Mucosa of stomach (tissue), 1 donor: ENCODE measurements around the gene SPATA31C2.
"Not testable (repeated sequence)": the region's sequence is repeated elsewhere in the genome, so short reads cannot be mapped to it uniquely, and the experiment has no call there.

ENCODE experiments used
- H3K27me3 ChIP-seq: one replicate; pipeline ENCODE4 v1.7.0; 2013; ENCODE audit warnings: mild to moderate bottlenecking, low read length; ENCODE audit not compliant: control insufficient read depth, insufficient read depth
- H3K36me3 ChIP-seq: one replicate; pipeline ENCODE4 v1.7.0; 2013; ENCODE audit warnings: low read length; ENCODE audit not compliant: control insufficient read depth, insufficient read depth
- H3K4me1 ChIP-seq: one replicate; pipeline ENCODE4 v1.7.0; 2013; ENCODE audit warnings: mild to moderate bottlenecking, low read length; ENCODE audit not compliant: control insufficient read depth, insufficient read depth
- H3K4me3 ChIP-seq: one replicate; pipeline ENCODE4 v1.7.0; 2013; ENCODE audit warnings: low read length
- H3K9ac ChIP-seq: one replicate; pipeline ENCODE4 v1.7.0; 2013; ENCODE audit warnings: mild to moderate bottlenecking, low read length, moderate library complexity
- H3K9me3 ChIP-seq: one replicate; pipeline ENCODE4 v1.7.0; 2013; ENCODE audit warnings: mild to moderate bottlenecking, low read length, moderate library complexity; ENCODE audit not compliant: control insufficient read depth
- donor health status: Pancreatic carcinoma.

SPATA31C2 gene

DNA sequence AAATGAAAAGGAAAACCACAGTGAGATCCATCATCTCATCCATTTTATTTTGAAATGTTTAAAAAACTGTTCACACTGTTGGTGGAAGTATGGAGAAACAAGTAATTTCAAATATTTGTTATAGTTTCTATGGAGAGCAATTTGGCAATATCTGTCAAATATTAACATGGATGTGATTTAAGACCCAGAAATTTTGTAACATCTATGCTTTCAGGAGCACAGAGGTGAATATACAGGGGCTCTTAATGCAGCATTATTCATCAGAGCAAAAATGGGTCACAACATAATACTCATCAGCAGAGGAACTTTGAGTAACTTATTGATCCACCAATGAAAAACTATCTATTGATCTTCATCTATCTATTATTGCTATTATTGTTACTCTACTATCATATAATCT is 31.4 kb upstream of the SPATA31C2 start:
- H3K9me3 ChIP-seq = no peaks in the 10 kb centered on the region

DNA sequence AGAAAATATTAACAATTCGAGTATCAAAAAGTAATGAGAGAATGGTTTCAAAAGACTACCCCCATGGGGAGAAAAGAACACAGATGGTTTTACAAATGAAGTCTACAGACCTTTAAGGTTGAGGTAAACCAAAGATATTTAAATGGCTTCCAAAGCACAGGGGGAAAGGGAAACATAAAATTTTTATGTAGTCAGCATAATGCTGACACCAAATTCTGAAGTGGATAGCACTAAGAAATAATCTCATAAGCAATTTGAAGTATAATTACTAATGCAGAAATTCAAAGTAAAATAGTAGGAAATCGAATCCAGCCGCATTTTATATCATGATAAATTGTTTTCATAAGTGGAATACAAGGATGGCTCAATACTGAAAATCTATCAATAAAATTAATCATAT is 30.3 kb upstream of the SPATA31C2 start:
- Histone ChIP-seq H3K4me3 (no peak overlapping the region), H3K27me3 (no peaks in the 10 kb centered on the region), H3K36me3 (no peaks in the 10 kb centered on the region), H3K9me3 (no peaks in the 10 kb centered on the region), H3K4me1 (no peaks in the 10 kb centered on the region), H3K9ac (no peak overlapping the region)

More for the DNA sequence above, 31.4 kb upstream of the SPATA31C2 start:
- Histone ChIP-seq H3K27me3 (no peaks in the 10 kb centered on the region), H3K4me1 (no peaks in the 10 kb centered on the region), H3K4me3 (no peak overlapping the region), H3K36me3 (no peaks in the 10 kb centered on the region), H3K9ac (no peak overlapping the region)

GRCh38 chr9:88166660-88167059 is 28.4 kb upstream of the SPATA31C2 start:
- Histone ChIP-seq H3K27me3 (no peaks in the 10 kb centered on the region), H3K4me3 (no peak overlapping the region), H3K9ac (no peak overlapping the region), H3K4me1 (no peaks in the 10 kb centered on the region), H3K9me3 (no peaks in the 10 kb centered on the region), H3K36me3 (no peaks in the 10 kb centered on the region)

DNA sequence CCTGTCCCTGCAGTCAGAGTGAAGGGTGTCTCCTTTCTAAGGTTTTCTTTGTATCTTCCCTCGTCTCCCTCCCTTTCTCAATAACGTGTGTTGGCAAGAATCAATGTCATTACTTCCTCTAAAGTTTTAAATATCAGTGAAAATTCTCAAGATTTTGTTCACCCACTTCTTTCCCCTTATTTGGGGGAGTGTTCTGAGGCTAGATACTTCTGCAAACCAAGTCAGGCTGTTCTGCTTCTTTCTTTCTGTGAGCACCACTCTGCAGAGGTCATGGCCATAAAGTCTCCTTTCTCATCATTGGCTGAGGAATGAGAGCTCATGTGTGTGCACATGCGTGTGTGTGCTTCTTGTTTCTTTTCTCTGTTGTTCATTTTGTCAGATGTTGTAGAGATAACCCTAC is 26.6 kb upstream of the SPATA31C2 start:
- H3K9me3 ChIP-seq = no peaks in the 10 kb centered on the region
- no peaks in the 10 kb centered on the region for H3K36me3 ChIP-seq
- no peak overlapping the region for H3K9ac ChIP-seq
- no peaks in the 10 kb centered on the region for H3K4me1 ChIP-seq
- H3K4me3 ChIP-seq = no peak overlapping the region
- no peaks in the 10 kb centered on the region for H3K27me3 ChIP-seq

DNA sequence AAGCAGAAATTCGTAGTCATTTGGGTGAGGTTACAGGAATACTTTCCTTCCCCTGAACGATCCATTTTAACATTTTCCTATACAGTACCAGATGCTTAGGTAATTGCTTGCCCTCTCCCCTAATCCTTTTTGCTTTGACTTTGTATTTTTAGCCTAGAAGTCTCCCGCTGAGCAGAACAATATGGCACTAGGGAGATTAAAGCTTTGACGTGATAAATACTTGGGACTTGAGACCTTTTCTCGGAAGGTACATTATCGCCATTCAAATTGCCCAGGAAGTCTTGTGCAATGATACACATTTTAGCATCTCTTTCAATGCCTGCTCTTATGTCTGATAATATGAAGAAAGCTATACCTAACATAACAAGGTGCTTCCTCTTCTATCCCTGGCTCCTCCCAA is 22.9 kb upstream of the SPATA31C2 start:
- Histone ChIP-seq H3K36me3 (no peaks in the 10 kb centered on the region), H3K27me3 (no peaks in the 10 kb centered on the region), H3K9me3 (no peaks in the 10 kb centered on the region), H3K4me1 (no peaks in the 10 kb centered on the region), H3K4me3 (no peak overlapping the region), H3K9ac (no peak overlapping the region)

- H3K9me3 ChIP-seq = no peaks in the 10 kb centered on the region
- H3K9ac ChIP-seq = no peak overlapping the region
- no peaks in the 10 kb centered on the region for H3K4me1 ChIP-seq
- H3K36me3 ChIP-seq = no peaks in the 10 kb centered on the region
- no peaks in the 10 kb centered on the region for H3K27me3 ChIP-seq
- no peak overlapping the region for H3K4me3 ChIP-seq
These were observed 5.8 kb upstream of the SPATA31C2 start for GRCh38 chr9:88143957-88144625.

GRCh38 chr9:88143179-88143578 is 4.9 kb upstream of the SPATA31C2 start:
- Histone ChIP-seq H3K9me3 (no peaks in the 10 kb centered on the region), H3K36me3 (no peaks in the 10 kb centered on the region), H3K4me3 (no peak overlapping the region), H3K4me1 (no peaks in the 10 kb centered on the region), H3K27me3 (no peaks in the 10 kb centered on the region), H3K9ac (no peak overlapping the region)

- not testable (repeated sequence) for H3K9me3 ChIP-seq, H3K4me1 ChIP-seq, H3K9ac ChIP-seq, H3K36me3 ChIP-seq, H3K4me3 ChIP-seq, H3K27me3 ChIP-seq
These were observed 4.7 kb downstream of the SPATA31C2 start for GRCh38 chr9:88133552-88133951.

- H3K36me3 ChIP-seq, H3K9me3 ChIP-seq, H3K9ac ChIP-seq, H3K4me1 ChIP-seq, H3K27me3 ChIP-seq, H3K4me3 ChIP-seq: not testable (repeated sequence)
These were observed 8.7 kb downstream of the SPATA31C2 start for GRCh38 chr9:88129556-88129955.

DNA sequence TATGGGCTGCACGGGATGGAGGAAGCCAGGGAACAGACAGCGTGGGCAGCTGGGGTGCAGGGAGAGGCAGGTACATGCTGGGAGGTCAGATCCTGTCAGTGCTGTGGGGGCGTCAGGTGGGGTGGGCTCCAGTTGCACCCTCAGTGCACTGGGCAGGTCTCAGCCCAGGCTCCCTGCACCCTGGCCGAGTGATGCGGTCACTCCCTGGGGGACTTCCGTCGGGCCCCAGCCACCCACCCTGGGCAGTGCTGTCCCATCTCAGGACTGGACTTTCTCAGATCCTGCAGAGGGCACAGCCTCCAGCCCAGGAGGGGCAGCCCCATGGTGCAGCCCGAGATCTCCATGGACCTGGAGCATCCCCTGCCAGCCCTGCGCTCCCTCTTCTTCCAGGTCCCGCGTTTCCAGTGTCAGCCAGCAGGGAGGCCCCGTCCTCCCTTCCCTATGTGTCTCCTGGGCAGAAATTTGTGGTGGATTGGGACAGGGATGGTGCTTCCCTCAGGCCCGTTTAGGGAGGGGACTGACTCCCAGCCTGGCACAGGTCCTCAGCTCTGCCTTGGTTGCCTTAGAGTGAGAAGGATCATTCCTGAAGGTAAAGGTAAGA is 10.5 kb downstream of the SPATA31C2 start:
- H3K9me3 ChIP-seq, H3K4me3 ChIP-seq, H3K9ac ChIP-seq, H3K36me3 ChIP-seq, H3K27me3 ChIP-seq, H3K4me1 ChIP-seq: not testable (repeated sequence)

- not testable (repeated sequence) for H3K27me3 ChIP-seq, H3K4me1 ChIP-seq, H3K9ac ChIP-seq, H3K9me3 ChIP-seq, H3K36me3 ChIP-seq, H3K4me3 ChIP-seq
These were observed 14.9 kb downstream of the SPATA31C2 start for GRCh38 chr9:88123413-88123812.

GRCh38 chr9:88118121-88118520 is 20.2 kb downstream of the SPATA31C2 start:
- not testable (repeated sequence) for H3K4me1 ChIP-seq, H3K27me3 ChIP-seq, H3K4me3 ChIP-seq, H3K9me3 ChIP-seq, H3K36me3 ChIP-seq, H3K9ac ChIP-seq
